ENCODE data around the gene LTBP1. TPM values are rescaled to one million over a fixed set of nuclear protein-coding genes. Genes with fewer than 3 reads are reported as not detected.

The LTBP1 gene
- total RNA-seq, 4 donors from 2014 or later, result 8.7 to 18.7 (median 13.0) TPM

- no peak for DNase-seq (ENCODE audit: low spot score in 2 of 2)
- Histone ChIP-seq H3K27ac (no peak overlapping the region), H3K4me3 (no peak overlapping the region), H3K27me3 (no peaks in the 10 kb centered on the region), H3K9me3 (no peaks in the 10 kb centered on the region), H3K4me1 (no peaks in the 10 kb centered on the region), H3K36me3 (no peaks in the 10 kb centered on the region)
- TF ChIP-seq POLR2A (IDR thresholded peaks at IDR 0.05), result no peak
- TF ChIP-seq CTCF (IDR thresholded peaks at IDR 0.05), result no peak
- TF ChIP-seq POLR2AphosphoS5 (IDR thresholded peaks at IDR 0.05), result no peak
- TF ChIP-seq EP300 (IDR thresholded peaks at IDR 0.05), result no peak
- 90% methylated on average over 7 of the region's 7 CpGs for WGBS
Observed at GRCh38 chr2:33195891-33196290, 249.1 kb downstream of the LTBP1 start.

GRCh38 chr2:33196700-33197099 lies 249.9 kb downstream of the LTBP1 start:
- Histone ChIP-seq H3K36me3 (no peaks in the 10 kb centered on the region), H3K4me1 (no peaks in the 10 kb centered on the region), H3K4me3 (no peak overlapping the region), H3K27ac (no peak overlapping the region), H3K9me3 (no peaks in the 10 kb centered on the region), H3K27me3 (no peaks in the 10 kb centered on the region)
- no peak for TF ChIP-seq EP300 (IDR thresholded peaks at IDR 0.05)
- no peak for DNase-seq (ENCODE audit: low spot score in 2 of 2)
- 86% methylated on average over 3 of the region's 3 CpGs for WGBS

GRCh38 chr2:33197198-33197938 lies 250.6 kb downstream of the LTBP1 start:
- no peak for TF ChIP-seq POLR2AphosphoS5 (IDR thresholded peaks at IDR 0.05)
- TF ChIP-seq CTCF (IDR thresholded peaks at IDR 0.05), result no peak
- no peak for TF ChIP-seq EP300 (IDR thresholded peaks at IDR 0.05)
- TF ChIP-seq POLR2A (IDR thresholded peaks at IDR 0.05), result no peak

GRCh38 chr2:33202641-33203522 lies 256.1 kb downstream of the LTBP1 start:
- Histone ChIP-seq H3K4me1 (peaks cover 6% of the 10 kb centered on the region), H3K4me3 (no peak overlapping the region), H3K9me3 (no peaks in the 10 kb centered on the region), H3K27me3 (no peaks in the 10 kb centered on the region), H3K36me3 (no peaks in the 10 kb centered on the region), H3K27ac (no peak overlapping the region)
- DNase-seq (ENCODE audit: low spot score in 2 of 2), result no peak
- WGBS, result 73% methylated on average over 9 of the region's 9 CpGs
- TF ChIP-seq POLR2A (IDR thresholded peaks at IDR 0.05), result no peak
- no peak for TF ChIP-seq POLR2AphosphoS5 (IDR thresholded peaks at IDR 0.05)

More at GRCh38 chr2:33197198-33197938, 250.6 kb downstream of the LTBP1 start:
- Histone ChIP-seq H3K4me3 (no peak overlapping the region), H3K36me3 (no peaks in the 10 kb centered on the region), H3K27me3 (no peaks in the 10 kb centered on the region), H3K4me1 (no peaks in the 10 kb centered on the region), H3K9me3 (no peaks in the 10 kb centered on the region), H3K27ac (no peak overlapping the region)
- 79% methylated on average over 5 of the region's 5 CpGs for WGBS
- no peak for DNase-seq (ENCODE audit: low spot score in 2 of 2)

DNA sequence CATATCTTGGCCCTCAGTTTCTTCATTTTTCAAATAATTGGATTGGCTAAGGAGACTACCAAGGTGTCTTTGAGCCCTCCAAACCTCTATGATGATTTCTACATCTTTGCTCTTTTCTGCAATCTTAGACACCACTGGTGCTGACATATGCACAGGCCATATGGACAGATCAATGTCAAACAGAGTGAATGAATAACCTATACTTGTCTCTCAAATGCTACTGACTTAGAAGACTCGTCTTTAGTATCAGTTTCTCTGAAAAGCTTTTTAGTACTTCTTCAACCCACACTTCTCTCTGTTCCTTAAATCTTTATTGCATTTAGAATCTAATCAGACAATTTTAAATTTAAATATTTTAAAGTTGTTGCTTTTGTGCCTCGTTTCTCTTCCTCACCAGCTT lies 258.2 kb downstream of the LTBP1 start:
- no peak for DNase-seq (ENCODE audit: low spot score in 2 of 2)
- TF ChIP-seq CTCF (IDR thresholded peaks at IDR 0.05), result no peak
- TF ChIP-seq EP300 (IDR thresholded peaks at IDR 0.05), result no peak
- no peak for TF ChIP-seq POLR2AphosphoS5 (IDR thresholded peaks at IDR 0.05)
- no peak for TF ChIP-seq POLR2A (IDR thresholded peaks at IDR 0.05)
- Histone ChIP-seq H3K4me3 (no peak overlapping the region), H3K27ac (no peak overlapping the region), H3K9me3 (no peaks in the 10 kb centered on the region), H3K4me1 (peaks cover 6% of the 10 kb centered on the region), H3K27me3 (no peaks in the 10 kb centered on the region), H3K36me3 (no peaks in the 10 kb centered on the region)
- WGBS, result 94% methylated on average over 2 of the region's 2 CpGs

All from suprapubic skin (tissue), 4 donors.